H1 (cell line): ENCODE measurements around the gene ULBP1. TPM values are rescaled to one million over a fixed set of nuclear protein-coding genes. Genes with fewer than 3 reads are reported as not detected.

Source experiments
- CTCF ChIA-PET: fragments of 300-600 bp; sonication (Branson Sonifier 250); formaldehyde crosslinking; loops from one replicate; lab custom pipeline; 2021; ENCODE audit not compliant: partially characterized antibody; lab: Charles Lee
- POLR2A ChIA-PET: fragments of 300-600 bp; sonication (Branson Sonifier 250); formaldehyde crosslinking; loops from one replicate; lab custom pipeline; 2021; ENCODE audit warnings: inconsistent platforms; ENCODE audit not compliant: partially characterized antibody; lab: Charles Lee
- DNase-seq, 2 experiments: peaks; one replicate each; pipeline versions ENCODE4 v3.0.0 to v3.0.0-alpha.2; 2010 to 2022; ENCODE audit warnings: low spot score in 2 of 2, low read depth in 1 of 2, mixed read lengths in 1 of 2
- FAIRE-seq: peaks from 2 replicates; lab custom pipeline; 2011; peaks lifted over from hg19 to GRCh38; lab: Jason Lieb, UNC
- H2AFZ ChIP-seq: 2 replicates; pipeline ENCODE4 v1.8.1; 2012; ENCODE audit warnings: low read length, inconsistent platforms
- H2AK5ac ChIP-seq: 2 replicates; pipeline ENCODE4 v1.6.1; 2013; ENCODE audit warnings: low read depth, low read length
- H2BK120ac ChIP-seq: replicated peaks from 2 replicates; pipeline ENCODE3; 2013; ENCODE audit warnings: low read depth, low read length, inconsistent platforms
- H2BK12ac ChIP-seq: 2 replicates; pipeline ENCODE4 v1.6.1; 2013; ENCODE audit warnings: low read depth, low read length
- H2BK15ac ChIP-seq: 2 replicates; pipeline ENCODE4 v1.6.1; 2013; ENCODE audit warnings: low read length
- H2BK20ac ChIP-seq: 2 replicates; pipeline ENCODE4 v1.6.1; 2013; ENCODE audit warnings: low read length
- H2BK5ac ChIP-seq: 2 replicates; pipeline ENCODE4 v1.6.1; 2013; ENCODE audit warnings: low read depth, low read length
- H3K14ac ChIP-seq: 2 replicates; pipeline ENCODE4 v1.6.1; 2013; ENCODE audit warnings: inconsistent platforms; ENCODE audit not compliant: insufficient read length
- H3K18ac ChIP-seq: 2 replicates; pipeline ENCODE4 v1.6.1; 2013; ENCODE audit warnings: low read length; ENCODE audit errors: extremely low read depth
- H3K23ac ChIP-seq: 2 replicates; pipeline ENCODE4 v1.6.1; 2013; ENCODE audit warnings: inconsistent platforms; ENCODE audit not compliant: insufficient read length
- H3K23me2 ChIP-seq: 2 replicates; pipeline ENCODE4 v1.6.1; 2013; ENCODE audit warnings: low read depth, low read length
- H3K27ac ChIP-seq: 2 replicates; pipeline ENCODE4 v1.6.1; 2011; ENCODE audit warnings: low read depth, low read length, inconsistent platforms
- H3K27me3 ChIP-seq, 4 experiments: replicated peaks in 1 of 4; 1 replicate in 1 of 4; 2 replicates in 3 of 4; pipeline versions ENCODE4 v1.6.1 to v1.8.1; 2011 to 2013; ENCODE audit warnings: low read length in 3 of 4, mild to moderate bottlenecking in 3 of 4, inconsistent platforms in 2 of 4, mixed read lengths in 2 of 4, moderate library complexity in 1 of 4; ENCODE audit not compliant: control insufficient read depth in 3 of 4, insufficient read depth in 3 of 4; ENCODE audit errors: extremely low read depth in 1 of 4
- H3K36me3 ChIP-seq, 4 experiments: 2 replicates each; pipeline versions ENCODE4 v1.6.1 to v1.8.1; 2011 to 2013; ENCODE audit warnings: mild to moderate bottlenecking in 4 of 4, low read length in 3 of 4, moderate library complexity in 2 of 4, control low read depth in 1 of 4, inconsistent platforms in 1 of 4; ENCODE audit not compliant: insufficient read depth in 4 of 4, control insufficient read depth in 2 of 4
- H3K4ac ChIP-seq: replicated peaks from 2 replicates; pipeline ENCODE3; 2013; ENCODE audit warnings: low read length, low read depth, mixed read lengths, inconsistent platforms; ENCODE audit not compliant: insufficient read length
- H3K4me1 ChIP-seq, 4 experiments: replicated peaks in 1 of 4; 1 replicate in 1 of 4; 2 replicates in 3 of 4; pipeline versions ENCODE4 v1.6.1 to v1.8.1; 2011 to 2013; ENCODE audit warnings: low read length in 3 of 4, inconsistent platforms in 2 of 4, mixed read lengths in 1 of 4; ENCODE audit not compliant: insufficient read depth in 4 of 4, control insufficient read depth in 3 of 4
- H3K4me2 ChIP-seq, 2 experiments: 2 replicates each; pipeline versions ENCODE4 v1.6.1 to v1.8.1; 2011 to 2013; ENCODE audit warnings: low read depth in 2 of 2, low read length in 2 of 2, control low read depth in 1 of 2, inconsistent platforms in 1 of 2, mild to moderate bottlenecking in 1 of 2; ENCODE audit not compliant: insufficient read depth in 1 of 2
- H3K4me3 ChIP-seq, 4 experiments: fragments of 200-600, 300-600 bp in 1 of 4; sonication (generic), shearing (Covaris generic), sonication (Bioruptor Twin) in 1 of 4; 2 replicates each; pipeline versions ENCODE4 v1.5.1 to v1.8.1; 2011 to 2016; ENCODE audit warnings: low read length in 4 of 4, low read depth in 3 of 4, control low read depth in 2 of 4, inconsistent platforms in 2 of 4, mild to moderate bottlenecking in 2 of 4, mixed read lengths in 1 of 4, moderate library complexity in 1 of 4; ENCODE audit not compliant: insufficient read depth in 2 of 4; ENCODE audit errors: extremely low read depth in 1 of 4
- H3K56ac ChIP-seq: replicated peaks from 2 replicates; pipeline ENCODE3; 2013; ENCODE audit warnings: low read depth, mild to moderate bottlenecking, mixed read lengths, low read length, inconsistent platforms; ENCODE audit not compliant: insufficient read length
- H3K79me1 ChIP-seq: 2 replicates; pipeline ENCODE4 v1.6.1; 2013; ENCODE audit warnings: low read depth, low read length, control low read depth
- H3K79me2 ChIP-seq, 2 experiments: 2 replicates each; pipeline versions ENCODE4 v1.6.1 to v1.8.1; 2012 to 2013; ENCODE audit warnings: low read length in 2 of 2, mild to moderate bottlenecking in 2 of 2, inconsistent platforms in 1 of 2; ENCODE audit not compliant: insufficient read depth in 2 of 2, control insufficient read depth in 1 of 2
- H3K9ac ChIP-seq, 4 experiments: replicated peaks in 1 of 4; 1 replicate in 1 of 4; 2 replicates in 3 of 4; pipeline versions ENCODE4 v1.6.1 to v1.8.1; 2011 to 2013; ENCODE audit warnings: low read depth in 3 of 4, low read length in 3 of 4, control low read depth in 2 of 4, mild to moderate bottlenecking in 2 of 4, moderate library complexity in 2 of 4, inconsistent platforms in 1 of 4; ENCODE audit errors: extremely low read depth in 1 of 4
- H3K9me3 ChIP-seq, 2 experiments: 2 replicates each; pipeline versions ENCODE4 v1.6.1 to v1.8.1; 2012 to 2013; ENCODE audit warnings: mild to moderate bottlenecking in 2 of 2, moderate library complexity in 2 of 2, control low read depth in 1 of 2, inconsistent platforms in 1 of 2, low read depth in 1 of 2, low read length in 1 of 2, mixed read lengths in 1 of 2; ENCODE audit not compliant: insufficient read depth in 2 of 2
- H4K20me1 ChIP-seq, 2 experiments: replicated peaks in 1 of 2; 2 replicates each; pipeline versions ENCODE3 to v1.8.1; 2011 to 2013; ENCODE audit warnings: inconsistent platforms in 2 of 2, low read length in 2 of 2, mild to moderate bottlenecking in 1 of 2; ENCODE audit not compliant: insufficient read depth in 2 of 2, control insufficient read depth in 1 of 2
- H4K5ac ChIP-seq: 2 replicates; pipeline ENCODE4 v1.6.1; 2013; ENCODE audit warnings: low read length, low read depth, mixed read lengths, inconsistent platforms; ENCODE audit not compliant: insufficient read length
- H4K8ac ChIP-seq: 2 replicates; pipeline ENCODE4 v1.8.0; 2013; ENCODE audit warnings: mild to moderate bottlenecking, moderate library complexity, low read length, inconsistent platforms; ENCODE audit not compliant: insufficient read depth; ENCODE audit errors: extremely low read depth
- H4K91ac ChIP-seq: replicated peaks from 2 replicates; pipeline ENCODE3; 2013; ENCODE audit warnings: low read length, mixed read lengths, inconsistent platforms; ENCODE audit not compliant: insufficient read length
- CBX8 ChIP-seq: fragments of 300-800, 300-1000 bp; sonication (generic); IDR thresholded peaks from 2 replicates; pipeline ENCODE4 v1.7.1; 2016; ENCODE audit warnings: low read depth, low read length, borderline replicate concordance
- EZH2 ChIP-seq: fragments of 200-600 bp; sonication (generic); IDR thresholded peaks from 2 replicates; pipeline ENCODE4 v1.7.1; 2012; ENCODE audit warnings: low read depth, mild to moderate bottlenecking, moderate library complexity, low read length, inconsistent platforms; ENCODE audit not compliant: severe bottlenecking
- KDM4A ChIP-seq: IDR thresholded peaks from one replicate; pipeline ENCODE4 v1.7.1; 2012; ENCODE audit warnings: low read depth, mild to moderate bottlenecking, moderate library complexity, low read length, inconsistent platforms; ENCODE audit not compliant: severe bottlenecking
- POLR2A ChIP-seq, 2 experiments: IDR thresholded peaks; 1 replicate in 1 of 2; 2 replicates in 1 of 2; pipeline ENCODE4 v1.6.1; 2011; ENCODE audit warnings: low read depth in 2 of 2, low read length in 2 of 2, mild to moderate bottlenecking in 2 of 2; ENCODE audit errors: control extremely low read depth in 1 of 2
- RNF2 ChIP-seq: fragments of 200-900, 300-1000 bp; sonication (generic); IDR thresholded peaks from 2 replicates; pipeline ENCODE4 v1.7.1; 2016; ENCODE audit warnings: borderline replicate concordance, low read depth, mild to moderate bottlenecking, antibody characterized with exemption, low read length; ENCODE audit not compliant: poor library complexity, severe bottlenecking; ENCODE audit errors: missing control alignments
- SRF ChIP-seq: IDR thresholded peaks from 2 replicates; pipeline ENCODE4 v1.6.1; 2011; ENCODE audit warnings: mild to moderate bottlenecking, low read depth, low read length, moderate library complexity
- SUZ12 ChIP-seq: fragments of 200-600 bp; sonication (generic); IDR thresholded peaks from 2 replicates; pipeline ENCODE4 v1.6.1; 2012; ENCODE audit warnings: mild to moderate bottlenecking, inconsistent platforms, low read length, moderate library complexity, mixed read lengths
- WGBS, 2 experiments: shearing (Covaris generic) in 1 of 2; methylation state at CpG; one replicate each; pipeline versions ENCODE4 v1.1.6 to v1.1.7; 2013 to 2015; ENCODE audit warnings: low lambda C conversion rate in 2 of 2, mixed read lengths in 2 of 2, inconsistent platforms in 1 of 2, low coverage in 1 of 2, missing lambda C conversion rate in 1 of 2; ENCODE audit not compliant: insufficient replicate concordance in 2 of 2, insufficient coverage in 1 of 2, insufficient read length in 1 of 2; ENCODE audit errors: extremely low coverage in 1 of 2, missing lambda C conversion rate in 1 of 2; 5-methylcytosine and 5-hydroxymethylcytosine counted together
- polyA plus RNA-seq, 7 experiments: library from polyadenylated mRNA; depleted of rRNA in 3 of 7; stranded (reverse) in 5 of 7; unstranded in 2 of 7; fragments of >200 nt in 5 of 7; fragments of 200-250 nt in 2 of 7; gene quantifications; 1 replicate in 5 of 7; 2 replicates in 1 of 7; 4 replicates in 1 of 7; pipeline versions ENCODE4 v1.2.1 to v1.2.3, GENCODE V29; 2011 to 2013; ENCODE audit warnings: missing spikeins in 2 of 7, mixed read lengths in 2 of 7
- total RNA-seq: library from RNA; stranded (reverse); fragmentation: NEBNext Ultra II Directional; extraction: Animal tissue kit (Norgen Biotek cat#: 25700); gene quantifications from 2 replicates; pipeline ENCODE4 v1.2.1, GENCODE V29; 2021
- TF ChIP-seq, protein P1 (sequence below): IDR thresholded peaks from 2 replicates; pipeline ENCODE4 v1.6.1; 2012; ENCODE audit warnings: inconsistent platforms

Gene ULBP1
- total and polyA plus RNA-seq, 2 of the 8 experiments (the other 6 are each of a cell fraction or from before 2014, with no cell fraction given) = 0.32 to 0.60 TPM

DNA sequence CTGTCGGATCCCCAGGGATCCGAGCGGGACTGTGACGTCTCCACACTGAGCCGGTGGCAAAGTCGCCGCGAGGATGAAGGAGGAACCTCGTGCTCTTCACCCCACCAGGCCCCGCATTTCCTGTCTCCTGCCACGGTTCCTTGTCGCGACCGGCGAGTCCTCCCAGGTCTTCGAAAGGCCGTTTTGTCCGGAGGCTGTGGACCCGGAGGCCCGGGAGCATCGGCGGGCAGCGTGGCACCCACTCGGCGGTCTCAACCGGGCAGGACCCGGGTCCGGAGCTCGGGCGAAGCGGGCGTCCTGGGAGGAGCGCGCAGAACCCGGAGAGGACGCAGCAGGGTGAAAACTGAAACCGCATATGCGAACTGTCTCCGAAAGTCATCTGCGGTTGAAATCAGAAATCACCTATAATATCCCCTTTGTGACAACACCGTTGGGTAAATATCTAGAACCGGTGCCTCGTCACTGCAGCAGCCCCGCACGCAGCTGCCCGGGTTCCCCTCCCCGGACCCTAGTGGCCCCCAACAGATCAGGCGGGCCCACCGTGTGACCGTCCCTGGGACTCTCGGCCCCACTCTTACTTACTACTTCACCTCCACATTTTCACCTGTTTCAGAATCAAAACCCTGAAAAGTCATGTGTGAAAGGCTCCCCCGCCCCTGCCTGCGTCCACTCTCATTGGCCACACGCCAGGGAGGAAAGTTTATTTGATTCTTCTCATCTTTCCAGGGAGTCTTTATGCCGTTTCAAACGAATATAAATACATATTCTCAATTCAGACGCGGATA, 25.0 kb upstream of the ULBP1 start:
- H3K9me3 ChIP-seq = no peaks in the 10 kb centered on the region
- no peak overlapping the region for H3K23ac ChIP-seq
- H3K27ac ChIP-seq = no peak overlapping the region
- no peak overlapping the region; the same call in 1 of the 2 replicates for H3K18ac ChIP-seq
- no peak overlapping the region for H3K4ac ChIP-seq
- H2AK5ac ChIP-seq = no peak overlapping the region
- no peak for FAIRE-seq
- peaks cover 72 to 94% (median 90%) of the 10 kb centered on the region in 4 experiments for H3K27me3 ChIP-seq
- no peak overlapping the region for H4K8ac ChIP-seq
- POLR2A ChIA-PET = interaction anchor here (1.2 kb wide), 1 partner anchor 54 kb away, joined by 4 read pairs; no protein-coding TSS in a partner anchor
- DNase-seq = peak in 1 of 2 experiments; percentile 57
- H4K5ac ChIP-seq = no peak overlapping the region
- H3K4me2 ChIP-seq = peak overlapping the region; percentile 58 to 71
- no peak overlapping the region for H2BK15ac ChIP-seq
- H2BK5ac ChIP-seq = no peak overlapping the region
- peaks cover 15% of the 10 kb centered on the region; the same call in 1 of the 2 replicates for H3K23me2 ChIP-seq
- no peaks in the 10 kb centered on the region for H3K79me2 ChIP-seq
- no peak overlapping the region for H3K9ac ChIP-seq
- TF ChIP-seq RNF2 (peak; percentile 87), SRF (no peak), EZH2 (peak; percentile 98), KDM4A (peak; percentile 62), POLR2A (IDR thresholded peaks at IDR 0.05; ENCODE audit: control extremely low read depth in 1 of 2, low read depth in 2 of 2, low read length in 2 of 2) (no peak), CBX8 (0 out of 2 replicates have a peak, but pooled peaks have one; percentile 28), SUZ12 (peak; percentile 96)
- TF ChIP-seq, protein P1, sequence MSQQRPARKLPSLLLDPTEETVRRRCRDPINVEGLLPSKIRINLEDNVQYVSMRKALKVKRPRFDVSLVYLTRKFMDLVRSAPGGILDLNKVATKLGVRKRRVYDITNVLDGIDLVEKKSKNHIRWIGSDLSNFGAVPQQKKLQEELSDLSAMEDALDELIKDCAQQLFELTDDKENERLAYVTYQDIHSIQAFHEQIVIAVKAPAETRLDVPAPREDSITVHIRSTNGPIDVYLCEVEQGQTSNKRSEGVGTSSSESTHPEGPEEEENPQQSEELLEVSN = peak; percentile 37
- TF ChIP-seq, all 59 proteins: peak for 6
- H3K14ac ChIP-seq = no peak overlapping the region
- H3K56ac ChIP-seq = no peak overlapping the region
- no peak overlapping the region for H2BK20ac ChIP-seq
- H2BK120ac ChIP-seq = no peak overlapping the region
- H4K91ac ChIP-seq = no peak overlapping the region
- peaks cover 0 to 4% (median 0%) of the 10 kb centered on the region in 4 experiments; a peak in 1 of 8 replicates for H3K36me3 ChIP-seq
- 5% methylated on average over 58 of the region's 58 CpGs; no CpG with 5 or more reads in 1 of the 2 experiments for WGBS, 2 experiments
- peak overlapping the region; percentile 14 to 56 (median 42); a peak in 7 of 8 replicates for H3K4me3 ChIP-seq
- H3K79me1 ChIP-seq = no peaks in the 10 kb centered on the region
- no peak overlapping the region; the same call in 1 of the 2 replicates for H2AFZ ChIP-seq
- CTCF ChIA-PET = interaction anchor here (0.8 kb wide), 1 partner anchor 98 kb away, joined by 3 read pairs; no protein-coding TSS in a partner anchor
- peaks cover 6 to 12% of the 10 kb centered on the region in 2 experiments for H4K20me1 ChIP-seq
- peaks cover 0 to 6% (median 3%) of the 10 kb centered on the region in 4 experiments; a peak in 5 of 7 replicates for H3K4me1 ChIP-seq
- H2BK12ac ChIP-seq = no peak overlapping the region
